Daoy (cell line): ENCODE measurements around the gene RNGTT. TPM values are rescaled to one million over a fixed set of nuclear protein-coding genes. Genes with fewer than 3 reads are reported as not detected.
"Not testable (repeated sequence)": the region's sequence is repeated elsewhere in the genome, so short reads cannot be mapped to it uniquely, and the experiment has no call there.

Experiments used
- DNase-seq: peaks from one replicate; pipeline ENCODE4 v3.0.0-alpha.2; 2015; ENCODE audit warnings: low read depth
- total RNA-seq: library from RNA; depleted of rRNA; stranded (reverse); fragments of >200 nt; shearing (Covaris generic); gene quantifications from 2 replicates; pipeline ENCODE4 v1.2.3, GENCODE V29; 2014

The RNGTT gene
- total RNA-seq, 1 experiment from 2014 or later: 30.8 TPM

DNA sequence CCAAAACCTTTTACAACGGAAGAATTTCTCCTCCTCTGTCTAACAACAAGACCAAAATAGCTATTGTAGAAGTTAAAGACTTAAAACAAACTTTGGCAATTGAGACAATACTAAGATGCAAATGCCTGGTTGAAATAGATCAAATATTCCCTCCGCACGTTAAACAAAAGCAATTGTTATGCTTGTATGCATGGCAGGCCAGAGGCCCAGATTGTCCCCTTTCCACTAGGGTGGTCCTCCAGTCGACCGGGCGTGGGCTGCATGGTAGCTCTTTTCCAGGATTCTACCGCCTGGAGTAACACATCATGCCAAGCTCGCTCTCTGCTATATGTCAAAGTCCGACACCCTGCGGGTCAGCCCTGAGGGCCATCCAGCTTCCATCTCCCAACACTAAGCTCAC is 234.7 kb downstream of the RNGTT start:
- no peak for DNase-seq

DNA sequence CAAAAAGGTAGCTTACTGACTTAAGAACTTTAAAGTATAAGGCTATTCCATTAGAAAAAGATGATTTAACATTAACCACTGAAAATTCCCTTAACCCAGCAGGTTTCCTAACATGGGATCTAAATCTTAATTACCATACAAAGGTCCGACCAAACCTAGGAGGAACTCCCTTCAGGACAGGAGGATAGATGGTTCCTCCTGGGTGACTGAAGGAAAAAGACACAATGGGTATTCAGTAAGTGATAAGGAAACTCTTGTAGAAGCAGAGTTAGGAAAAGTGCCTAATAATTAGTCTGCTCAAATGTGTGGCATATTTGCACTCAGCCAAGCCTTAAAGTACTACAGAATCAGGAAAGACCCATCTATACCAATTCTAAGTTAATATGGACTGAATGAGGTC is 237.0 kb downstream of the RNGTT start:
- not testable (repeated sequence) for DNase-seq

- peak; percentile 72 for DNase-seq
Measured at GRCh38 chr6:88725111-88725975, 238.1 kb downstream of the RNGTT start.

DNA sequence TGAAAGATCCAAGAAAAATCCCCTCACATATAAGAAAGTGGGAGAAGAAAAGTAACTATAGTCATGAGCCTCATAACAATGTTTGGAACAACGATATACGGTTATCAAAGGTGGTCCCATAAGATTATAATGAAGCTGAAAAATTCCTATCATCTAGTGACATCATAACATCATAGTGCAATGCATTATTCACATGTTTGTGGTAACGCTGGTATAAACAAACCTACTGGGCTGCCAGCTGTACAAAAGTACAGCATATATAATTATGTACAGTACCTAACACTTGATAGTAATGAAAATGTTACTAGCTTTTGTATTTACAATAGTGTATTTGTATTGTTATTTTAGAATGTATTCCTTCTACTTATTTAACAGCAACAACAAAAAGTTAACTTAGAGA is 240.7 kb downstream of the RNGTT start:
- DNase-seq: no peak

DNA sequence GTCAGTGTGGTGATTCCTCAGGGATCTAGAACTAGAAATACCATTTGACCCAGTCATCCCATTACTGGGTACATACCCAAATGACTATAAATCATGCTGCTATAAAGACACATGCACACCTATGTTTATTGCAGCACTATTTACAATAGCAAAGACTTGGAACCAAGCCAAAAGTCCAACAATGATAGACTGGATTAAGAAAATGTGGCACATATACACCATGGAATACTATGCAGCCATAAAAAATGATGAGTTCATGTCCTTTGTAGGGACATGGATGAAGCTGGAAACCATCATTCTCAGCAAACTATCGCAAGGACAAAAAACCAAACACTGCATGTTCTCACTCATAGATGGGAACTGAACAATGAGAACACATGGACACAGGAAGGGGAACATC is 247.0 kb downstream of the RNGTT start:
- DNase-seq: not testable (repeated sequence)

GRCh38 chr6:88712243-88712936 is 251.0 kb downstream of the RNGTT start:
- DNase-seq: no peak

GRCh38 chr6:88709819-88710246 is 253.6 kb downstream of the RNGTT start:
- DNase-seq: no peak

DNA sequence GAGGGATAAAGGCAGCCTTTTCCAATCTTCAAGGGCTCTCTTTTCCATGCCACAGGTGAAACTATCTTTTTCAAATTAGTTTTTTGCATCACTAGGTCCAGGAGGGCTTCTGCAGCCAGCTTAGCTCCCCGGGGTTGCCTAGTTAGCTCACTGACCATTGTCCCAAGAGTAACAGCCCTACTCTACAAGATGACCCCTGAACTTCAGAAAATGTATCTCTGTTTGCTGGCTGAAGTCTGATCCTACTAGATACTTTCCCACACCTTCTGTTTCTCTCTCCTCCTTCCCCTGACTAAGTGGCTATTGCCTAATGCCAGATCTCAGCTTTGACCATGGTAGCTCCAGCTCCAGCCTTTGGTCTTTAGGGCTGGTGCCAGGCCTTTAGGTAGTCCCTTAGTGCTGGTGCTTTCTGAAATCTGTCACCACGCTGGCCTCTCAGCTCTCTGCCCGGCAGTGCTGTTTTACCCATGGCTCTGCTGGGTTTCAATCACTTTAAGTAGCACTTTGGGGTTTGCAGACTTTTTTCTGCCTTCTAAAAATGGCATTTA is 255.1 kb downstream of the RNGTT start:
- no peak for DNase-seq

GRCh38 chr6:88705601-88706000 is 257.8 kb downstream of the RNGTT start:
- no peak for DNase-seq

GRCh38 chr6:88704980-88705379 is 258.4 kb downstream of the RNGTT start:
- DNase-seq: no peak

- no peak for DNase-seq
Measured at GRCh38 chr6:88702956-88703556, 260.4 kb downstream of the RNGTT start.

GRCh38 chr6:88698661-88699060 is 264.8 kb downstream of the RNGTT start:
- DNase-seq: no peak

GRCh38 chr6:88695937-88696336 is 267.5 kb downstream of the RNGTT start:
- DNase-seq: no peak

- peak; percentile 2 for DNase-seq
Measured at GRCh38 chr6:88683734-88684133, 279.7 kb downstream of the RNGTT start.

DNA sequence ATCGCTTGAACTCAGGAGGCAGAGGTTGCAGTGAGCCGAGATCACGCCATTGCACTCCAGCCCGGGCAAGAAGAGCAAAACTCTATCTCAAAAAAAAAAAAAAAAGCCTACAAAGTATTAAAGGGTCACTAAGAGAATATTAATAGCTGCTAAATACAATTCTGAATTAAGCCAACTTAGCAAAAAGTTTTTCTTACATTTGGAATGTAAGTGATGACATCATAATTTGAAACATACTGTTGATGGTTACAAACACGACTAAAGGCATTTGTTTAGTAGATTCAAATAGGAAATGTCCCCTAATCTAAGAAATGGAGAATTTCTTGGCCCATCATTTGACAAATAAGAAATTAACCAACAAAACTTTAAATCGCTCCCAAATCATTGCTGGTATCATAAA is 282.8 kb downstream of the RNGTT start:
- DNase-seq: no peak

- no peak for DNase-seq
Measured at GRCh38 chr6:88679841-88680240, 283.6 kb downstream of the RNGTT start.

DNA sequence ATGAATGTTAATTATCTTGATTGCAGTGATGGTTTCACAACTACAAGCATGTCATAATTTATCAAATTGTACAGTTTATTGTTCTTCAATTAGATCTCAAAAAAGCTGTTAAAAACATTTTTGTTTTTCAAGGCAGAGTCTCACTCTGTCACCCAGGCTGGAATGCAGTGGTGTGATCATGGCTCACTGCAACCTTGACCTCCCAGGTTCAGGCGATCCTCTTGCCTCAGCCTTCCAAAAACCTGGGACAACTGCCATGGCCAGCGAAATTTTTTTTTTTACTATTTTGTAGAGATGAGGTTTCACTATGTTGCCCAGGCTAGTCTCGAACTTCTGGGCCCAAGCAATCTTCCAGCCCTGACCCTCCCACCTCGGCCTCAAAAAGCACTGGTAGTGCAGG is 286.1 kb downstream of the RNGTT start:
- DNase-seq: no peak

- DNase-seq: no peak
Measured at GRCh38 chr6:88671624-88672023, 291.8 kb downstream of the RNGTT start.

GRCh38 chr6:88670369-88670768 is 293.0 kb downstream of the RNGTT start:
- DNase-seq: no peak

GRCh38 chr6:88669475-88669874 is 293.9 kb downstream of the RNGTT start:
- no peak for DNase-seq

- no peak for DNase-seq
Measured at GRCh38 chr6:88666901-88667300, 296.5 kb downstream of the RNGTT start.

- DNase-seq: no peak
Measured at GRCh38 chr6:88665131-88665530, 298.3 kb downstream of the RNGTT start.
